Prostate gland (tissue), 2 donors: ENCODE results near the gene SSR4.

Source experiments
- CTCF ChIP-seq, 4 experiments: fragments of 200-600 bp in 2 of 4; fragments of 450-650 bp in 2 of 4; sonication (generic) in 2 of 4; IDR thresholded peaks; 1 replicate in 3 of 4; 2 replicates in 1 of 4; pipeline ENCODE4 v1.5.1; 2016 to 2019; ENCODE audit warnings: antibody characterized with exemption in 4 of 4, mild to moderate bottlenecking in 2 of 4, moderate library complexity in 2 of 4
- POLR2AphosphoS5 ChIP-seq: sonication (generic); formaldehyde crosslinking; IDR thresholded peaks from one replicate; pipeline ENCODE4 v1.6.1; 2017; ENCODE audit warnings: antibody characterized with exemption

- TF ChIP-seq POLR2AphosphoS5, result no peak
- TF ChIP-seq CTCF (IDR thresholded peaks at IDR 0.05), result no peak
Observed at GRCh38 chrX:153807976-153808375, 13.5 kb downstream of the SSR4 start.
